Parathyroid adenoma (tissue), 2 donors: ENCODE measurements around the gene SYTL5.
"Not testable (repeated sequence)": the region's sequence is repeated elsewhere in the genome, so short reads cannot be mapped to it uniquely, and the experiment has no call there.

Experiments used
- H2AFZ ChIP-seq: fragments of 300-600 bp; sonication (generic); one replicate; pipeline ENCODE4 v1.7.0; 2017; ENCODE audit warnings: antibody characterized with exemption, mild to moderate bottlenecking
- H3K27ac ChIP-seq: fragments of 300-600 bp; sonication (generic); one replicate; pipeline ENCODE4 v1.7.0; 2017
- H3K27me3 ChIP-seq: fragments of 300-600 bp; sonication (generic); one replicate; pipeline ENCODE4 v1.7.0; 2017; ENCODE audit warnings: low read length; ENCODE audit not compliant: control insufficient read depth, insufficient read depth
- H3K36me3 ChIP-seq: fragments of 300-600 bp; sonication (generic); one replicate; pipeline ENCODE4 v1.7.0; 2017; ENCODE audit warnings: low read length; ENCODE audit not compliant: control insufficient read depth, insufficient read depth
- H3K4me1 ChIP-seq: fragments of 300-600 bp; sonication (generic); one replicate; pipeline ENCODE4 v1.7.0; 2017; ENCODE audit warnings: control low read depth
- H3K4me2 ChIP-seq: fragments of 300-600 bp; sonication (generic); one replicate; pipeline ENCODE4 v1.7.0; 2017; ENCODE audit warnings: low read length
- H3K4me3 ChIP-seq: fragments of 300-600 bp; sonication (generic); one replicate; pipeline ENCODE4 v1.7.0; 2017; ENCODE audit warnings: low read depth, low read length
- H3K79me2 ChIP-seq: fragments of 300-600 bp; sonication (generic); one replicate; pipeline ENCODE4 v1.7.0; 2017; ENCODE audit warnings: control low read depth
- H3K9ac ChIP-seq: fragments of 300-600 bp; sonication (generic); one replicate; pipeline ENCODE4 v1.7.0; 2017; ENCODE audit warnings: mild to moderate bottlenecking
- H3K9me3 ChIP-seq: fragments of 300-600 bp; sonication (generic); one replicate; pipeline ENCODE4 v1.7.0; 2017; ENCODE audit warnings: low read length; ENCODE audit not compliant: control insufficient read depth
- TF ChIP-seq, protein P1 (sequence below): fragments of 300-600 bp; sonication (generic); IDR thresholded peaks from one replicate; pipeline ENCODE4 v1.7.0; 2017; ENCODE audit warnings: antibody characterized with exemption, mild to moderate bottlenecking
- donor health status: primary hyperparathyroidism.

The SYTL5 gene

GRCh38 chrX:37989304-37989703 lies 17.0 kb upstream of the SYTL5 start:
- no peak overlapping the region for H3K27ac ChIP-seq
- H2AFZ ChIP-seq, result no peak overlapping the region
- H3K79me2 ChIP-seq, result no peaks in the 10 kb centered on the region
- H3K9ac ChIP-seq, result no peak overlapping the region
- no peaks in the 10 kb centered on the region for H3K9me3 ChIP-seq
- H3K36me3 ChIP-seq, result no peaks in the 10 kb centered on the region
- no peak overlapping the region for H3K4me3 ChIP-seq
- H3K27me3 ChIP-seq, result no peaks in the 10 kb centered on the region
- H3K4me1 ChIP-seq, result no peaks in the 10 kb centered on the region
- no peak overlapping the region for H3K4me2 ChIP-seq
- TF ChIP-seq, protein P1, sequence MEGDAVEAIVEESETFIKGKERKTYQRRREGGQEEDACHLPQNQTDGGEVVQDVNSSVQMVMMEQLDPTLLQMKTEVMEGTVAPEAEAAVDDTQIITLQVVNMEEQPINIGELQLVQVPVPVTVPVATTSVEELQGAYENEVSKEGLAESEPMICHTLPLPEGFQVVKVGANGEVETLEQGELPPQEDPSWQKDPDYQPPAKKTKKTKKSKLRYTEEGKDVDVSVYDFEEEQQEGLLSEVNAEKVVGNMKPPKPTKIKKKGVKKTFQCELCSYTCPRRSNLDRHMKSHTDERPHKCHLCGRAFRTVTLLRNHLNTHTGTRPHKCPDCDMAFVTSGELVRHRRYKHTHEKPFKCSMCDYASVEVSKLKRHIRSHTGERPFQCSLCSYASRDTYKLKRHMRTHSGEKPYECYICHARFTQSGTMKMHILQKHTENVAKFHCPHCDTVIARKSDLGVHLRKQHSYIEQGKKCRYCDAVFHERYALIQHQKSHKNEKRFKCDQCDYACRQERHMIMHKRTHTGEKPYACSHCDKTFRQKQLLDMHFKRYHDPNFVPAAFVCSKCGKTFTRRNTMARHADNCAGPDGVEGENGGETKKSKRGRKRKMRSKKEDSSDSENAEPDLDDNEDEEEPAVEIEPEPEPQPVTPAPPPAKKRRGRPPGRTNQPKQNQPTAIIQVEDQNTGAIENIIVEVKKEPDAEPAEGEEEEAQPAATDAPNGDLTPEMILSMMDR, result no peak

DNA sequence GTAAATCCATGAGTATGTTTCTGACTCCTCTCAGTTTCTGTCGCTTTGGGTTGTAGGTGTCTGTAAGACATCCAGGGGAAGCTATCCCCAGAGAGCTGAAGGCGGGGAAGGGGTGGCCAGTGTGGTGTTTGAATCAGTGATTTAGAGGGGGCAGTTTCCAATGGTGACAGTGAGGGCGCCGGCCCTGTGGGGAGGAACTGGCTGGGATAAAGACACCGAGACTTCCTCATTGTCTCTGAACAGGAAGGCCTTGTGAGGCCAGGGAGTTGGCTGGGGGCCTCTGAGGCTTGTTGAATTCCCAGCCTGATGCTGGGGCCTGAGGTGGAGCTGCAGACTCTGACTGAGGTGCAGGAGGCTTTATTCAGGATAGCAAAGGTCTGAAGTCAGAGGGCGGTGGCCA lies 15.1 kb upstream of the SYTL5 start:
- not testable (repeated sequence) for H2AFZ ChIP-seq, H3K36me3 ChIP-seq, H3K79me2 ChIP-seq, H3K9ac ChIP-seq, H3K4me1 ChIP-seq, H3K27me3 ChIP-seq, H3K9me3 ChIP-seq, H3K27ac ChIP-seq, H3K4me3 ChIP-seq, H3K4me2 ChIP-seq

- Histone ChIP-seq H3K9me3 (no peaks in the 10 kb centered on the region), H3K4me1 (no peaks in the 10 kb centered on the region), H3K4me2 (no peak overlapping the region), H2AFZ (no peak overlapping the region), H3K79me2 (no peaks in the 10 kb centered on the region), H3K27me3 (no peaks in the 10 kb centered on the region), H3K27ac (no peak overlapping the region), H3K4me3 (no peak overlapping the region), H3K36me3 (no peaks in the 10 kb centered on the region), H3K9ac (no peak overlapping the region)
- TF ChIP-seq, protein P1, result no peak
These were observed 13.2 kb upstream of the SYTL5 start for GRCh38 chrX:37993176-37993575.

- no peak overlapping the region for H3K4me3 ChIP-seq
- H3K4me2 ChIP-seq, result no peak overlapping the region
- no peaks in the 10 kb centered on the region for H3K36me3 ChIP-seq
- H3K9me3 ChIP-seq, result no peaks in the 10 kb centered on the region
- TF ChIP-seq, protein P1, result no peak
- no peak overlapping the region for H3K9ac ChIP-seq
- H3K4me1 ChIP-seq, result no peaks in the 10 kb centered on the region
- no peak overlapping the region for H3K27ac ChIP-seq
- no peaks in the 10 kb centered on the region for H3K27me3 ChIP-seq
- H2AFZ ChIP-seq, result no peak overlapping the region
- no peaks in the 10 kb centered on the region for H3K79me2 ChIP-seq
These were observed 12.3 kb upstream of the SYTL5 start for GRCh38 chrX:37993837-37994619.

- Histone ChIP-seq H3K27ac (no peak overlapping the region), H3K79me2 (no peaks in the 10 kb centered on the region), H3K36me3 (no peaks in the 10 kb centered on the region), H3K27me3 (no peaks in the 10 kb centered on the region), H3K4me2 (no peak overlapping the region), H2AFZ (no peak overlapping the region), H3K4me3 (no peak overlapping the region), H3K9ac (no peak overlapping the region), H3K9me3 (no peaks in the 10 kb centered on the region), H3K4me1 (no peaks in the 10 kb centered on the region)
- TF ChIP-seq, protein P1, result no peak
These were observed 10.9 kb upstream of the SYTL5 start for GRCh38 chrX:37995428-37995827.
